Tibial nerve (tissue), 4 donors: Measurements from ENCODE around the gene SPEF2.

ENCODE experiments used
- CTCF ChIP-seq, 5 experiments: fragments of 200-600 bp in 3 of 5; fragments of 450-650 bp in 2 of 5; sonication (generic) in 3 of 5; IDR thresholded peaks; one replicate each; pipeline ENCODE4 v1.5.1; 2016 to 2019; ENCODE audit warnings: antibody characterized with exemption in 5 of 5, mild to moderate bottlenecking in 3 of 5, moderate library complexity in 2 of 5
- EP300 ChIP-seq, 2 donors: sonication (generic); formaldehyde crosslinking; IDR thresholded peaks; one replicate each; pipeline ENCODE4 v1.6.1; 2017; ENCODE audit warnings: antibody characterized with exemption in 2 of 2, mild to moderate bottlenecking in 1 of 2
- POLR2A ChIP-seq, 2 donors: fragments of 450-650 bp; IDR thresholded peaks; one replicate each; pipeline ENCODE4 v1.6.1; 2017; ENCODE audit warnings: antibody characterized with exemption in 2 of 2, mild to moderate bottlenecking in 2 of 2, moderate library complexity in 2 of 2

GRCh38 chr5:35822511-35822910, 204.8 kb downstream of the SPEF2 start:
- no peak for TF ChIP-seq CTCF (IDR thresholded peaks at IDR 0.05)
- no peak for TF ChIP-seq POLR2A (IDR thresholded peaks at IDR 0.05)
- TF ChIP-seq EP300 (IDR thresholded peaks at IDR 0.05) = no peak
